HG03354 (cell line): ENCODE results near the gene KAT2A.

Experiments used
- ATAC-seq: cut with Tn5 transposase; IDR thresholded peaks from one replicate; pipeline ENCODE4 v1.9.1; 2021; ENCODE audit warnings: mild to moderate bottlenecking; ENCODE audit not compliant: unreplicated experiment, poor library complexity, severe bottlenecking

Gene KAT2A

DNA sequence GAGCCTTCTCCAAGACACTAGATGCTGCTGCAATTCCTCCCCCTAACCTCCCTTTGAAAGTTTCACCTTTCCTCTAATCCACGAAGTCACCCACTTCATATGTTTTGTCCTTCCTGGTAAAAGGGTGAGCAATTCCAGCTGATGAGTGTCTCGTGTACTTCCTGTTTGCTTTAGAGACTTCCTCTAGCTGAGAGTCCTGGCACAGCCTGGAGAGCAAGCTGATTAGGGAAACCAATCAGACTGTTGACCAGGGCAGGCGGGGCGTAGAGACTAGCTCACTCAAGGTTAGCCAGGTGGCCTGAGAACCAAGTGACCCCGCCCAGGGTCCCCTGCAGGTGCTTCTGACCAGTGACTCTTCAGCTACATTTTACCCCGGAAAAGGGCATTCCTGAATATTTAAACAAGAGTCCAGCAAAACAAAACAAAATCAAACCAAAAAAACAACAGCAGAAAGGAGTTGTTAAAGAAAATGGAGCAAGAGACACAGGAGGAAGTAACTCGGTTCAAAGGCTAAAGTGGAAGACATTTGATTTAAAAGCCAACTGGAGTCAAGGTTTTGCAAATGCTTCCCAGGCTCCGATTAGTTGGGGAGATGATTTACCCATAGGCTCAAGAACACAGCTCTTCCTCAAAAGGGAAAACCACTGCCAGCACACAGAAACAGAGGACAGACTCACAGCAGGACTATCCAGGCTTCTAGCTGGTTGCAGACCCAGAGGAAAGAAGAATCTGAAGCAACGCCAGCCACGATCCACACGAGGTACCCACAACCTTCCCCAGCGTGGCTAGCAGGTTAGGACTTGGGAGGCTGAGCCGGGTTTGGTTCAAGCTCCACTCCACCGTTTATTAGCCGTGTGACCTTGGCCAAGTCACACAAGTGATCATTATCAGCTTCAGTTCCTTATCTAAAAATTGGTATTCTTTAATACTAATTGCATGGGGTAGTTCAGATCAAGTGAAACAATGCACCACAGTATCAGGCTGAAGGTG is 14.8 kb upstream of the KAT2A start:
- ATAC-seq, result no peak

- no peak for ATAC-seq
Observed at GRCh38 chr17:42135151-42135550, 14.0 kb upstream of the KAT2A start.

DNA sequence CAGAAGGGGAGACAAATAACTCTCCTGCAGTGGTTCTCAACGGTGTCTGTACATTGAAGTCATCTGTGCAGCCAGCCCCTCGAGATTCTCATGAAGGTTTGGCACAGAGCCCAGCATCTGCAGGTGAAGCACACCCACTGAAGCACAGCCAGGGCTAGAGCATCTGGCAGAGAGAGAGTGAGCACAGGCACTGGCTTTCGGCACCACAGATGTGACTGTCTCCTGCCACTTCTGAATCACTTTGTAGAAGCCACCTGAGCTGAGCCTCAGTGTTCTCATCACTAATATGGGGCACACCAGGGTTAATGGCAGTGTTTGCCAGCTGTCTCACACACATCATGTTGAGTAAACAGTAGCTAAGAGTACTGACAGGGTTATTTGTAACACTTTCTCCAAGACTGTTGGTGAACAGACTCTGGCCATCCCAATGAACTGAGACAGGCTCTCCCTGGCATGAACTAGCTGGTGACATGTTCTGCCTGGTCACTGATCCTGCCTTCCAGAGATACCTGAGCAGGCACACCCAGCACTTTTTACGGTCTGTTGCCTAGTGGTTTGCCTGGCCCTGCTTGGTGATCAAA is 12.4 kb upstream of the KAT2A start:
- ATAC-seq, result peak; percentile 62

- ATAC-seq, result peak; percentile 27
Observed at GRCh38 chr17:42132941-42133340, 11.8 kb upstream of the KAT2A start.

DNA sequence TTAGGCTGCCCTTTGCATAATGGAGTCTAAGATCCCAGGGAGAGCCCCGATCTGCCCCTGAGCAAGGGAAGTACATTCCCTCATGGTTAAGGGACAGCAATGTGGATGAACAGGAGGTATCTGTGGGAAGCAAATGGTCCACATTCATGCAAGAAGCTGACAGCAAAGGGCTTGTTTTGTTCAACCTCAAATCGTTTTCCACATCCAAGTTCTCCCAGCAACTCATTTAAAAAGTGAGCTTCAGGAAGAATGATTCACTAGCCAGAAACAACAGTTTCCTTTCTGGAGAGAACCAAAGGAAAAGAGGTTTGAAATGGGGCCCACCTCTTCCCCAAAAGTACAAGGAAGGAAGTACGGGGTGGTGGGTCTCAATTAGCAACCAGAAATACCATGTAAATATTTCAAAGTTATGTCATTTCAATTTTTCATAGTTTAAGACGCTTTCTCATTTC is 10.8 kb upstream of the KAT2A start:
- ATAC-seq, result no peak

GRCh38 chr17:42131232-42131631 is 10.1 kb upstream of the KAT2A start:
- ATAC-seq, result no peak

DNA sequence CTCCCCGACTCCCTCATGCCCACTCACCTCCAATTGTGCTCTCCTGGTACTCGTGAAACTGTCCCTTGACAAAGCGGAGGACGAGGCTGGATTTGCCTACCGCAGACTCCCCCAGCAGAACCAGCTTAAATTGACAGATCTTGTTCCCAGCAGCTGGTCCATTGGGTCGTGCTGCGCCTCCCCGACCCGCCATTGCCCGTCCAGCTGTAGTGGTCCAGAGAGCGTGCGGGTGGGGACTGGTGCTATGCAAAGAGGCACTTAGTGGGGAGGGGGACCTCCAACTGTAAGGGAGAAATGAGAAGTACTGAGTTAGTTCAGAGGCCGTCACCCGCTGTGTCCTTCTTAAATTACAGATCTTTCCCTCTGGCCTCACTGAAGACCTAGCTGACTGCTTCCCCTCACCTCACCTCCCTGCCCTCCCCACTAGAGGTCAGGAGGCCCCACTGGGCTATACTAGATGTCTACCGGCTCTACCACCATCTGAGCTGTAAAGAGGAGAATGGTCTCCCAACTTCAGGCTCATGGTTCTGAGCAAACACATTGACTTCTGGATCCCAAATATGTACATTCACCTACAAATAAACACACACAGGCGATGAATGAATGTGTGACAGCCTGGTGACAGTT is 9.3 kb upstream of the KAT2A start:
- ATAC-seq, result no peak

DNA sequence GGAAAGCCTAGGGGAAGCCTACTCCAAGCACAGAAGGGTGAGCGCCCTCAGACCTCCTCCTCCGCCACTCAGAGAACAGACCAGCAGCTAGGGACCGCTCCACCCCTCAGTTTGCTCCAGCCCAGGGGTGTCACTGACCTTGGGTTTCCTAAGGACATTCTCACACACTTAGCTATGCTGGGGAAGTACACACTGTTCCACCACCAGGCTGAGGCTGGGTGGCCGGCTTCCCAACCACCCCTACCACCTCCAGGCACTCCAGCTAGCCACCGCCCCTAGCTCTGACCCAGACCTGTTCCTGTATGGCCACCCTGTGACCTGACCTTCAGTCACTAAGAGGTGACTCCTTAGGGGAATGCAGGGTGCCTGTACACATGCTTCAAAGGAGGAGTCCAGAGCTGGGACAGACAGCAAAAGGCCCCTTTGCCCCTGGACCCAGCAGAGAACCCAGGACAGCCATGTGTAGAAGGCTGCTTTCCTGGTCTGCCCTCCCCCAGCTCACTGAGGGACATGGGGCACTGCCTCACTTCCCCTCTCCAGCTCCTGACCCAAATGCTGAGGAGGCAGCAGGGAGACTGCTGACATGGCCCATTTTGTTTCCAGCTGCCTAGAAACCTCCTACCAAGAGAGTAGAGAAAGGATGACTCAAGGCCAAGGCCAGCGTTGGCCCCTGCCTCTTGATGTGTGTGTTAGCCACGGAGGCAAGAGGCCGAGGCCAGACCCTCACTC is 8.1 kb upstream of the KAT2A start:
- ATAC-seq, result no peak

- no peak for ATAC-seq
Observed at GRCh38 chr17:42127414-42127813, 6.2 kb upstream of the KAT2A start.

DNA sequence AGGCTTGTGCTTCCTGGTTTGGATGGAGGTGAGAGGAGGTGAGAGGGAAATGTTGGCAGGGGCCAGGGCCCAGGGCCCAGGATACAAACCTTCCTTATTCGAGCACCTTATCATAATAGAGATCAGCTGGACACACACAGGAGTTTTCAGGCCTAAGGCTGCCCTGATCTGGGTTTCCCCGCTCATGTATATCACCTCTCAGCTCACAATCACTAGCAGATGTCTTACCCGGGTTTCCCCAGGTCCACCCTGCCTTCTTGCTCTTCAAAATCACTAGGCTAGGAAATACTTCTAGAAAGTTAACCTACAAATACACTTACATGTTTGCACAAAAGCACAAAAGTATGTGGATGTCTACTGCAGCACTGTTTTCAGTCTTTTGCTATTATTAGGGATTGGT is 5.7 kb upstream of the KAT2A start:
- no peak for ATAC-seq

- ATAC-seq, result no peak
Observed at GRCh38 chr17:42125565-42125964, 4.4 kb upstream of the KAT2A start.

DNA sequence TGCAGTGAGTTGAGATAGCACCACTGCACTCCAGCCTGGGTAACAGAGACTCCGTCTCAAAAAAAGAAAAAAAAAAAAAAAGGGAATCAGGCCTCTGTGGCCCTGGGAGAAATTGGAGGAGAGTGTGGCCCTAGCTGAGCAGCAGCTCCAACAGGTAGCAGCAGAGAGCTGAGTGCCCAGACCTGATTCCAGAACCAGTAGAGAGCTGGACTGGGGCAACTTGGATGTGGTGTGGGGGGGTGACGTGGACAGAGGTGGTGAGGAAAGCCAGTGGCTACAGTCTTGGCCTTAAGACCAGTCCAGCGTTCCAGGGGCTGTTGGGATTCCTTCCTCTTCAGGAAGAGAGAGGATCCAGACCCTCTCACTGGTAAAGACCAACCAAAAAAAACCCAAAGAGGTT is 3.1 kb upstream of the KAT2A start:
- no peak for ATAC-seq

DNA sequence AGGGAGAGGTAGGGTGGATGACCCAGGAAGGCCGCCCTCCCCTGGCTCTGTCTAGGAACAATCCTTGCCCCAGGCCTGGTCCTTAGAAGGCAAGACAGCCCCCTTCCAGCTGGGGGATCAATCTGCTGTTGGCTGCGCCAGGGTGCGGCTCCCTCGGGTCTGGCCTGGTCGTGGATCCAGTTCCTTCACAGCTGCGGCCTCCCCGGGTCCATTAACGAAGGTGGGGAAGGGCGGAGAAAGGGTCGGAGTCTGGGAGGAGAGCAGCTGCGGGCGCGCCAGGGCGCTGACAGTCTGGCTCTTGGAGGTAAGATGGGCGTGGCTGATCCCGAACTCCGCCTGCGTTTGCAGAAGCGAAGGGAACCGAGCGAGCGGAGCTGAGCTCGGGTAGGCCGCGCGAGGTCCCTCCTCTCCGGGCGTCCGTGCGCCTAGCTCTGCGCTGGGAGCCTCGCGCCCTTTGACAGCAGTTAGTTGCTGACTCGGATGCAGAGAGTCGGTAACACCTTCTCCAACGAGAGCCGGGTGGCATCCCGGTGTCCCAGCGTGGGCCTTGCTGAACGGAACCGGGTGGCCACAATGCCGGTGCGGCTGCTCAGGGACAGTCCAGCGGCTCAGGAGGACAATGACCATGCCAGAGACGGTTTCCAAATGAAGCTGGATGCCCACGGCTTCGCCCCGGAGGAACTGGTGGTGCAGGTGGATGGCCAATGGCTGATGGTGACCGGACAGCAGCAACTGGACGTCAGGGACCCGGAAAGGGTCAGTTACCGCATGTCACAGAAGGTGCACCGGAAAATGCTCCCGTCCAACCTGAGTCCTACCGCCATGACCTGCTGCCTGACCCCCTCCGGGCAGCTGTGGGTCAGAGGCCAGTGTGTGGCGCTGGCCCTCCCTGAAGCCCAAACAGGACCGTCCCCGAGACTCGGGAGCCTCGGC is 1.5 kb upstream of the KAT2A start, which contains the start of gene HSPB9:
HSPB9 (plus strand) TSS at position 434 of the 933 bp plus-strand sequence; CDS start at position 481, 47 bp downstream.
- ATAC-seq, result no peak

DNA sequence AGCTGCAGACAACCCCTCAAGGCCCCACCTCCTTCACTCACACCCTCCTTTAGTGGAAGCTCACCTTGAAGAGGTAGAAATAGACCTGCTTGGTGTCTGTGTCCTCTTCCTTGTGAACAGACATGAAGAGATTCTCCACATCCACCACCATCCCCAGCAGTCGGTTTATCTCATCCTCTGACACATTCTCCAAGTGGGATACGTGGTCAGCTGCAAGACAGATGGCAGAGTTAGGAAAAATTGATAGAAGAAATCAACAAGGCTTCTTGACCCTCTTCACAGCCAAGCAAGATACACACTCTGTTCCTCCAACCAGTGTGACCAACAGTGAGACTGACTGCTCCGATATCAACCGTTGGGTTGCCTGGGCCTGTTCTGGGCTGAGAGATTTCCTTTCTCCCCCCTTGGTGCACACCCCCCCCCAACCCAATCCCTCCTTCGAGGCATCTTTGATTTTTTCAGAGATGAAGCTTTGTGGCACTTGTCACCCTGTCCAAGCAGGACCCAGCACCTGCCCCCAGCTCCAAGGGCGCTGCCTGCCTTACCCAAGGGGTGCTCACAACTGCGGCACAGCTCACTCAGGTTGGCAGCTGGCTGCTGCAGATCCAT is 902 bp downstream of the KAT2A start:
- no peak for ATAC-seq

GRCh38 chr17:42119301-42119700 is 1.9 kb downstream of the KAT2A start:
- no peak for ATAC-seq

GRCh38 chr17:42118545-42118944 is 2.6 kb downstream of the KAT2A start:
- ATAC-seq, result no peak

- no peak for ATAC-seq
Observed at GRCh38 chr17:42118126-42118510, 3.0 kb downstream of the KAT2A start.

- ATAC-seq, result no peak
Observed at GRCh38 chr17:42117397-42118125, 3.6 kb downstream of the KAT2A start.
